SK-MEL-5 (cell line): ENCODE measurements around the gene ASPSCR1. TPM values are rescaled to one million over a fixed set of nuclear protein-coding genes. Genes with fewer than 3 reads are reported as not detected.
"Not testable (repeated sequence)": the region's sequence is repeated elsewhere in the genome, so short reads cannot be mapped to it uniquely, and the experiment has no call there.

ENCODE experiments used
- DNase-seq: peaks from one replicate; pipeline ENCODE4 v3.0.0-alpha.2; 2016; ENCODE audit warnings: low read depth, low spot score
- in situ Hi-C: cut with HindIII; loops from 2 replicates; pipeline ENCODE4 v1.10.0; 2016; ENCODE audit warnings: low sequenced_read_pairs, high pct_unique_total_duplicates, low pct_unique_long_range_greater_than_20kb
- total RNA-seq: library from RNA; depleted of rRNA; stranded (reverse); fragments of >200 nt; shearing (Covaris generic); gene quantifications from 2 replicates; pipeline ENCODE4 v1.2.3, GENCODE V29; 2014

The ASPSCR1 gene
- total RNA-seq, 1 experiment from 2014 or later, result 80.5 TPM

GRCh38 chr17:81968396-81968745 lies 9.1 kb upstream of the ASPSCR1 start:
- in situ Hi-C loops, result no loop called here
- no peak for DNase-seq

DNA sequence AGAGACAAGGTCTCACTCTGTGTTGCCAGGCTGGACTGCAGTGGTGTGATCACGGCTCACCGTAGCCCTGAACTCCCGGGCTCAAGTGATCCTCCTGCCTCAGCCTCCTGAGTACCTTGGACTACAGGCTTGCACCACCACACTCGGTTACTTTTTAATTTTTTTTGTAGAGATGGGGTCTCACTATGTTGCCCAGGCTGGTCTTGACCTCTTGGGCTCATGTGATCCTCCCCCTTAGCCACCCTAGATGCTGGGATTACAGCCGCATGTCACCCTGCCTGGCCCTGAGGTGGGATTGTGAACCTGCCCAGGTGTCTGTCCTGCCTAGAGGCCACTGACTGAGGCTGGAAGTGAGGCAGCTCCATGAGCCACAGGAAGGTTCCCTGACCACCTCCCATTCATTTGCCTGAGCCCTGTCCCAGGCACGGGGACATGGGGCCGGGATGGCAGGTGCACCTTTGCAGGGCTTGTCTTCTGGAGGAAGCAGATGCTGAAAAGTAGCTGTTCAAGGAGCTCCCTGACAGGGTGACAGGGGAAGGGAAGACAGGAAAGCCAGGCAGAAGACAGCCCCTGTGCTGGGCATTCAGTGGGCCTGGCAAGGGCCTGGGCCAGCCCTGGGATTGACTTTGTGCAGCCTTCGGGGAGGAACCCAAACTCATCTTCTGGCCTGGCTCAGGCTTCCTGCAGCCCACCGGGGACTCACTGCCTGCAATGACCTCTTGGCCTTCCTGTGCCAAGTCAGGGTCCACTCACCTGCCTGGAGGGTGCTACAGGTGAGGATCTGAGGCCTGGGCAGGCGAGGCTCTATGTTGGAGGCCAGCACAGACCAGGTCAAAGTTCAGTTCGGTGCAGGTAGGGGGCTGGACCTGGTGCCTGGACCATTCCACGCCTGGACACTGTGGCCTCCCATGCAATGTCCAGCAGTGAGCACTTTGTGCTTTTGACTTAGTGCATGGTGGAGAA lies 8.3 kb upstream of the ASPSCR1 start:
- in situ Hi-C loops, result no loop called here
- DNase-seq, result no peak

DNA sequence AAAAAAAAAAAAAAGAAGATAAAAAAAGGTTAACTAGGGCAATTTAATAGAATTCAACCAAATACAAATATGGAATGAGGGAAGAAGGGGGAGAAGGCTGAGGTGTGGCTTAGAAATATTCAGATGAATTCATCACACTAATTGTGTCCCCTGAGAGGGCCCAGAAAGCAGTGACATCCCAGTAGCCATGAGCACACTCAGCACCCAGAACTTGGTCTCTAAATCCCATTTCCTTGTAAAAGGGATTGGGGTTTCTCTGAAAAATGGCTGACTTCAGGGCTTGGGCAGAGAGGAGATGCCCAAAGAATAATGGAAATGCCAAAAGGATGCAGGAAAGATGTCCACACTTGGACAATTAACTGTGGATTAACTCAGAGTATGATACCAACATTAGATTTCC lies 4.0 kb upstream of the ASPSCR1 start:
- DNase-seq, result no peak
- in situ Hi-C loops, result no loop called here

- in situ Hi-C loops, result no loop called here
- no peak for DNase-seq
Measured at GRCh38 chr17:81976332-81977210, 858 bp upstream of the ASPSCR1 start.

DNA sequence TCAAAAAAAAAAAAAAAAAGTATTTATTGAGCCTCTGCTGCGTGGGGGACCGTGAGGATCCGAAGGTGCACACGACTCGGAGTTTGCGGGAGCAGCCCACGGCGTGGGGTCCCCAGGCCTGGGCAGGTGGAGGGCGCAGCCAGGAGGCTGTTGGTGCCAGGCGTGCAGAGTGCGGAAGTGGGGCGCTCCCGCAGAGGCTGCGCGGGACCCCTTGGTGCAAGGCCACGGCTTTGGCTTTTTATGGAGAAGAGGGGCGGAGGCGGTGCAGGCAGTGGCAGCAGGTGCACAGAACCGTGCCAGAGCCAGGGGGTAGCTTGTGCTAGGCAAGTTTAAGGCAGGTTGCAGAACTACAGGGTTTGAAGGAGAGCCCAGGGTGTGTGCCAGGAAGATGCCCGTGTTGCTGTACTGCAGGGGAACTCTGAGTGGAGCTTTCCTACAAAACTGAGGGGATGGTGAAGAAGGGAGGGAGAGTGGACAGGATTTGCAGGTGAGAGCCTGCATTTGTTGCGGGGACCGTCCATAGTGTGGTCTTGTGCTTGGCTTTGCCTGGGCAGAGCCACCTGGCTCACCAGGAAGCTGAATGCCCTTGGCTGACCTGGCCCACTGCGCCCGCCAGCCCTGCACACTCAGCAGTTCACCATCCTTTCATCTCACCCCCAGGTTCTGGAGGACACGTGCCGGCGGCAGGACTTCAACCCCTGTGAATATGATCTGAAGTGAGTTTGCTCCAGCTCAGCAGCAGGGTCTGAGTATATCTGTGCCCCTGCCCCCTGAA lies 1.3 kb downstream of the ASPSCR1 start:
- DNase-seq, result no peak
- in situ Hi-C loops, result no loop called here

DNA sequence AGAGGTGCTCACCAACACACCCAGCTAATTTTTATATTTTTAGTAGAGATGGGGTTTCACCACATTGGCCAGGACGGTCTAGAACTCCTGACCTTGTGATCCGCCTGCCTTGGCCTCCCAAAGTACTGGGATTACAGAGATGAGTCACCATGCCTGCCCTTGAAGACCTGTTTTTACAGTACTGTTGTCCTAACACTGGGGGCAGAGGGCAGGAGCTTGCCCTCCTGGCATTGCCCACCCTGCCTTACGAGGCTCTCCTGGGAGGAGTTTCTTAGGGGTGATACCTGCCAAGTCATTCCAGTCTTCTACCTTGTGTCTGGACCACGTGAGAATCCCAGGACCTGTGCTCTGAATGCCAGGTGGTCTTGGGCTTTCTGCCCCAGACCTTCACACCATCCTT lies 2.7 kb downstream of the ASPSCR1 start:
- in situ Hi-C loops, result no loop called here
- no peak for DNase-seq

DNA sequence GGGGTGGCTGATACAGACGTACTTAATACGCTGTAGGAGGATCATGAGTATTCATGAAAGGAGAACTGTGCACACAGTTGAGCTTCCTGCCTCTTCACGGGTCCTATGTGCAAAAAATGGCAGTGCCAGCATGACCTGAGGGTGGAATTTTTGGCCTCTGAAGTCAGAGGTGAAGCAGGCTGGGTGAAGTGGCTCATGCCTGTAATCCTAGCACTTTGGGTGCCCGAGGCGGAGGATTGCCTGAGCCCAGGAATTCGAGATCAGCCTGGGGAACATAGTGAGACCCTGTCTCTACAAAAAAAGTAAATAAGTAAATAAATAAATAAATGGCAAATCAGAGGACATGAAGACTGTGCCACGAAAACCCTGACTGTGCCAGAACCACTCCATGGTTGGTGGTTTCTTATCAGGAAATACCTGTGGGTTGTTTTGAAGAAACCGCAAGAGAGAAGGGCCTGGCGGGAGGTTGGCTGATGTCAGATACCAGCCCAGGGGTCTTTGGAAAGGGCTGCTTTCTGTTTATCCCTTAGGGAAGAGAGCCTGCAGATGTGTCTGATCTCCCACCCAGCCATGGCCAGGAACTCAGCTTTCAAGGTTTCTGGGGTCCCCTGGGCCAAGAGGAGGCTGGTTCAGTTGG lies 3.4 kb downstream of the ASPSCR1 start:
- no peak for DNase-seq
- in situ Hi-C loops, result no loop called here

DNA sequence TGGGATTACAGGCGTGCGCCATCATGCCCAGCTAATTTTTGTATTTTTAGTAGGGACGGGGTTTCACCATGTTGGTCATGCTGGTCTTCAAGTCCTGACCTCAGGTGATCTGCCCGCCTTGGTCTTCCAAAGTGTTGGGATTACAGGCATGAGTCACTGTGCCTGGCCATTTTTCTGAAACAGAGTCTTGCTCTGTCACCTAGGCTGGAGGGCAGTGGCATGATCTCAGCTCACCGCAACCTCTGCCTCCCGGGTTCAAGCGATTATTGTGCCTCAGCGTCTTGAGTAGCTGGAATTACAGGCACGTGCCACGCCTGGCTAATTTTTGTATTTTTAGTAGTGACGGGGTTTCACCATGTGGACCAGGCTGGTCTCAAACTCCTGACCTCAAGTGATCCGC lies 4.1 kb downstream of the ASPSCR1 start:
- in situ Hi-C loops, DNase-seq: not testable (repeated sequence)

DNA sequence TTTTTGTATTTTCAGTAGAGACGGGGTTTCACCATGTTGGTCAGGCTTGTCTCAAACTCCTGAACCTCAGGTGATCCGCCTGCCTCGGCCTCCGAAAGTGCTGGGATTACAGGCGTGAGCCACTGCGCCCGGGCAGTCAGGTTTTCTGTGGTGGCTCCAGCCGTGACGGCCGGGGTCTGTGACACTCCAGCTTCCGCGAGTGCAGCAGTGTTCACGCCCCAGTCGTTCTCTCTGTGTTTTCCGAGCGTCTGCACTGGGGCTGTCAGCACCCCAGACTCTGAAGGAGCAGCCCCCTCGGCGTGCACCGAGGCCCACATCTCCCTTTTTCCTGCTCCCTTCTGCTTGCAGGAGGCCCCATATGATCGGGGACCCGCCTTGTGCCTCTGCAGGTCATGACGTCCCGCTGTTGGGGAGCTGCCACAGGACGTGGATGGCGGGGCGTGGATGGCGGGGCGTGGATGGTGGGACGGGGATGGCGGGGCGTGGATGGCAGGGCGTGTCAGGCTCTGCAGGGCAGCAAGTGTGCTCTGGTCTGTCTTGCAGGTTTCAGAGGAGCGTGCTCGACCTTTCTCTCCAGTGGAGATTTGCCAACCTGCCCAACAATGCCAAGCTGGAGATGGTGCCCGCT lies 5.7 kb downstream of the ASPSCR1 start:
- in situ Hi-C loops, result no loop called here
- no peak for DNase-seq

DNA sequence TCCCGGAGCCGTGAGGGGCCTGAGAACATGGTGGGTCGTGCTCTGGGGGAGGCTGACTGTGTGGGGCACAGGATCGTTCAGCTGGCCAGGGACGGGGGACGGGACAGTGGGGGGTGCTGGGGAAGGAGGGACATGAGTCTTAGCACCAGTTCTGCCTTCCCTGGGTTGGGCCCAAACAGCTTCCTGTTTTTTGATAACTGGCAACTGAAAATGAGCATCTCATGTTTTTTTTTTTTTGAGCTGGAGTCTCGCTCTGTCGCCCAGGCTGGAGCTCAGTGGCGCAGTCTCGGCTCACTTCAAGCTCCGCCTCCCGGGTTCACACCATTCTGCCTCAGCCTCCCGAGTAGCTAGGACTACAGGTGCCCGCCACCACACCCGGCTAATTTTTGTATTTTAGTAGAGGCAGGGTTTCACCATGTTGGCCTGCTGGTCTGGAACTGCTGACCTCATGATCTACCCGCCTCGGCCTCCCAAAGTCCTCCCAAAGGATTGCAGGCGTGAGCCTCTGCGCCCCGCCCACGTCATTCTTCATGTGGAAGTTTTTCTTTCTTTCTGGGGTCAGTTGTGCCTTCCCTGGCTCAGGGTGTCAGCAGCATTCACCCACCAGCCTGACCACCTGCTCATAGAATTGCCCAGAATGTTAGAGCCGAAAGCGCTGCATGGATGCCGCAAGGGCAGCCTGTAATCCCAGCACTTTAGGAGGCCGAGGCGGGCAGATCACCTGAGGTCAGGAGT lies 6.4 kb downstream of the ASPSCR1 start:
- no peak for DNase-seq
- in situ Hi-C loops, result no loop called here

- no peak for DNase-seq
- in situ Hi-C loops, result no loop called here
Measured at GRCh38 chr17:81984773-81985410, 7.5 kb downstream of the ASPSCR1 start.

DNA sequence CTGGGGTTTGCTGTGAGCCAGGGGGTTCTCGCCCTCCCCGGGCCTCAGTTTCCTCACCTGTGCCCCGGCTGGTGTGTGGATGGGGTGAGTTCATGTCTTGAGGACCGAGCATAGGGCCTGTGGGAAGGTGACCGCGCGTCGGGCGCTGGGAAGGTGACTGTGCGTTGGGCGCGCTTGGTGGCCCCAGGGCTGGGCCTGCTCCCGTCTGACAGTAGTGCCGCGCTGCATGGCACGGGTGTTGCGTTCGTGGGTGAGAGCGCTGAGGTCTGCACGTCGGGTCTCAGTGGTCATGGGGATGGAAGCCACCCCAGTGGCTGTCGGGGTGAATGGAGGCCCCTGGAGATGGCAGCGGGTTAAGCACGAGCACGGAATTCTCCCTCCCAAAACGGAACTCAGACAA lies 9.2 kb downstream of the ASPSCR1 start:
- in situ Hi-C loops, result no loop called here
- no peak for DNase-seq

DNA sequence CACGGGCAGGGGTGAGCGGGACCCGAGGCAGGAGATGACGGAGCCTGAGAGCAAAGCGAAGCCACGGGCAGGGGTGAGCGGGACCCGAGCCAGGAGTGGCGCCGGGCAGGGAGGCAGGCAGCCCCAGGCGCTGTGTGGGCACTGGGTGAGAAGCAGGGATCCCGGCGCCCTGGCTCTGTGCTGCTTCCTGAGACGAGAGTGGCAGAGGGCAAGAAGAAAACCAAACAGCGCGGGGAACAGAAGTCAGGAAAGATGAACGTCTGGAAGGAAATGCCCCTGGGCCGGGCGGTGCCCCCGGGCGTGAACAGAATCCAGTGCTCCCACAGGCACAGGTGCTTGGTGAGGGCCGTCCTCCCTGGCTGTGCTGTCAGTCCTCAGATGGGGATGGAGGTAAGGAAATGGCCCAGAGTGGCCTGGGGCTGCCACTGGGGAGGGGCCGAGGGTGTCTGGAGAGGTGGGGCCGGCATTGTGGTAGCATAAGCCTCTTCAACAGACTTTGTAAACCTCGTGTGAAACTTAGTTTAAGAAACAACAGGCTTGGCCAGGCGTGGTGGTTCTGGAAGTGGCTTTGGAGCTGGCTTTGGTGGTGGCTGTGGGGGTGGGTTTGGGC lies 9.8 kb downstream of the ASPSCR1 start:
- in situ Hi-C loops, result no loop called here
- DNase-seq, result no peak

GRCh38 chr17:81990836-81991683 lies 13.6 kb downstream of the ASPSCR1 start:
- in situ Hi-C loops, result no loop called here
- DNase-seq, result no peak
